Activated T-helper 1 cell treated with Interleukin-2 at 50 U/mL for 16 hours (primary cell): ENCODE data around the gene MED28.
"Not testable (repeated sequence)": the region's sequence is repeated elsewhere in the genome, so short reads cannot be mapped to it uniquely, and the experiment has no call there.

Source experiments
- DNase-seq: peaks from one replicate; pipeline ENCODE4 v3.0.0-alpha.2; 2020; ENCODE audit warnings: low read depth

Gene MED28, protein sequence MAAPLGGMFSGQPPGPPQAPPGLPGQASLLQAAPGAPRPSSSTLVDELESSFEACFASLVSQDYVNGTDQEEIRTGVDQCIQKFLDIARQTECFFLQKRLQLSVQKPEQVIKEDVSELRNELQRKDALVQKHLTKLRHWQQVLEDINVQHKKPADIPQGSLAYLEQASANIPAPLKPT

DNA sequence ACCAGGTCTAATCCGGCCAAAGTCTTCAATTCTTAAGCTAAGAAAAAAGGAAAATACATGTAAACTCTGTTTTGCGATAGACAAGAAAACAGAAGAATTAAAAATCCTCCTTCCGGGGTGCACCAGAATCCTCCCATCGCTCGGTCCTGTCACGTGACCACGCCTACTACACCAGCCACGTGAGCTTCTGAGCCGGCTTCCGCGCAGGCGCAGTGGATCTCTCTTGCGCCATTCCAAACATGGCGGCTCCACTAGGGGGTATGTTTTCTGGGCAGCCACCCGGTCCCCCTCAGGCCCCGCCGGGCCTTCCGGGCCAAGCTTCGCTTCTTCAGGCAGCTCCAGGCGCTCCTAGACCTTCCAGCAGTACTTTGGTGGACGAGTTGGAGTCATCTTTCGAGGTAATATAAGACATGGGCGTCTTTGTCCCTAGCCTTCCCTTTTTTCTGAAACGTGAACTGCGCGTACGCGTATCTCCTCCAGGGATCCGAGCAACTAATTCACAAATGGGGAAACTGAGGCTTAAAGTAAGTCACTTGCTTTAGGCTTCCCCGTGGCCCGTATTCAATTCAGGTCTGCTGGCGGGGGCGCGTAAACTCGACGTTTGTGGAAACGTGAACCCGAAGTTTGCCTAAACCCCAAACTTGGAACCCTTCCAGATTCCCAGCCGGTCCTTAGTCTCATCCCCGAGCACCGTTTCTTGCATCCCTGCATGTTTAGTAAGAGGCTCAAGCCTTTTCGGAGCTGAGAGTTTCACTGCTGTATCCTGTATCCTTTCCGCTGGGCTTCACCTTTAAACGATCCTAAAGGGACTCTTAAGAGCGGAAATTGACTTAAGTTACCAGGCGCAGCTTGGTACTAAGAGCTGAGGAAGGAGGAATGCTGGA is at the start of gene MED28:
Gene MED28, plus strand, starts transcription at position 226 of the 884 bp plus-strand sequence. Its CDS starts 14 bp downstream, at position 240.
- peak; percentile 90 for DNase-seq

DNA sequence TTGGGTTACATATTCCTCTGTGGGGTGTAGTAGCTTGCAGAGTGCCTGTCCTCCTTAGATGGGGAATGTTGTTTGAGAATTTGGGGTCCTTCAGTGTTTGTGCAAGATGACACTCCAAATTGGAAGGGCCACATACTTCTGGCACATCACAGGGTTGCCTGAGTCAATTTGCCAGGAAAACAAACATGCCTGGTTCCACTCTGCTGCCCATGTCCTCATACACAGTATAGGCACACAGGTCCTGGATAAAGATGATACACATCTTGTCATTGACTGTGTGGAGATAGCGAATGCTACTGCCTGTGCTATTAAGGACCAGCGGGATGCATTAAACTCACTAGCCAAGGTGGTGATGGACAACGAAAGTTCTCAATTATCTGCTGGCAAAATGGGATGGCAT is 48.6 kb upstream of the MED28 start:
- no peak for DNase-seq

DNA sequence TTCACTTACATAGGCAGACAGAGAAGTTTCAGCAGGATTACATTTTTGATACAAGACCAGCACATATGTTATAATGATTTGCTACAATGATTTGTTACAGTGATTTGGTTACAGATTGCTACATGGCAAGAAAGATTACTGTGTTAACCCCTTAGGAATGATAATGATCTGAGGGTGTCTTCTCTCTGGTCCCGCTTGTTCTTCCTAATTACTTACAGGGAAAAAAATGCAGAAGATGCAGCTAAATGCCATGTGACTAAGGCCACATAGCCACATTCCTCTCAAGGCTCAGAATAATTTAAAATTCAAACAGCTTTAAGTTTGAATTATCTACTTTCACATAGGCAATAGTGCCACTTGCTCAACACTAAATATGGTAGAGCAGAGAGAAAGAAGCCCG is 47.2 kb upstream of the MED28 start:
- DNase-seq = no peak

DNA sequence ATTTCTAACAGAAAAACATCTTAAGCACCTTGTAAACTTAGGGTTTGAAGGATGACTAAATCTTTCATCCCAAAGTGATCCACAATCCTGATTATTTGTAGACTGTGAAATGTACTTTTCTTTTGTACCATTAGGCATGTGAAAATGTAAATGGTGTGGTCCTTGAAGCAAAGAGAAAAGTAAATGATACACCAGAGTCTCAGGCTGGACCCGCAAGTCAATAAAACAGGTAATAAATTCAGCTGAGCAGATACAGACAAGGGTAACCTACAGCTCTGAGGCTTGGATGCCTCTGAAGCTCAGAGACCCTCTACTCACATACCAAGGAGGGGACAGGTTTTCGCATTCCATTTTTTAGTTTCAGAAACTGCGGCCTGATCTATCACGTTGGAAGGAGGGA is 40.2 kb upstream of the MED28 start:
- no peak for DNase-seq

DNA sequence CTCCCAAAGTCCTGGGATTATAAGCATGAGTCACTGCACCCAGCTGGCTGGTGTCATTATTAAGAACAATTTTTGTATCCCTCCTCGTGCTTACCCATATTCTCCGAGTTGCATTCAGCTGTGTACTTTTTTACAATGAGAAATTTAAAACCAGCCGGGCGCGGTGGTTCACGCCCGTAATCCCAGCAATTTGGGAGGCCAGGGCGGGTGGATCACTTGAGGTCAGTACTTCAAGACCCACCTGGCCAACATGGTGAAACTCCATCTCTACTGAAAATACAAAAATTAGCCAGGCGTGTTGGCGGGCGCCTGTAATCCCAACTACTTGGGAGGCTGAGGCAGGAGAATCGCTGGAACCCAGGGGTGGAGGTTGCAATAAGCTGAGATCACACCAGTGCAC is 39.3 kb upstream of the MED28 start:
- not testable (repeated sequence) for DNase-seq

DNA sequence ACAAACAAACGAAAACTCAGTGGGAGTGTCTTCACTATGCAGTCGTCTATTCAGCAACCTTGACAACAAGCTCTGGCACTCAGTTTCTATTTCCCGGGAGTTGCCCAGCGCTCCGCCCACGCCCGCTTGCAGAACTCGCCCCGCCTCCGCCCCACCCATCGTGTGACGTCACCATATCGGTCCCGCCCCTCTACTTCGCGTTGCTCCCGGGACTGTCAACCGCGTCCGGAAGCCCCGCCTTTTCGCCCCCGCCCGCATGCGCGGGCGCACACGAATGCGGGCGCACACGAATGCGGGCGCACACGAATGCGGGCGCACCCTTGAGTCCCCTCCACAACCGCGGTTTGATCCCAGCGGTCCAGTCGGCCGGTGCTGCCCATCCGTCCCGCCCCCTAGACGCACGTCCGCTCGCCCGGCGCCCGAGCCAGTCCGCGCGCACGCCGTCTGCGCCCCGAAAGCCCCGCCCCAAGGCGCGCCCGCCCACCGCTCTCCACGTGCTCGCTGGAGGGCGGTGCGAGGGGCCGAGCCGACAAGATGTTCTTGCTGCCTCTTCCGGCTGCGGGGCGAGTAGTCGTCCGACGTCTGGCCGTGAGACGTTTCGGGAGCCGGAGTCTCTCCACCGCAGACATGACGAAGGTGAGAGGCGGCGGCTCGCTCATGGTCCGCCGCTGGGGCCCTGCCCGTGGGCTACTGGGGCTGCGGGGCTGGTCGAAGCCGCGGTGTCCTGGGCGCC is 37.3 kb upstream of the MED28 start, which contains the start of gene LAP3:
Gene LAP3, plus strand, starts transcription at position 267 of the 733 bp plus-strand sequence. Its CDS starts 268 bp downstream, at position 535.
- peak; percentile 96 for DNase-seq

DNA sequence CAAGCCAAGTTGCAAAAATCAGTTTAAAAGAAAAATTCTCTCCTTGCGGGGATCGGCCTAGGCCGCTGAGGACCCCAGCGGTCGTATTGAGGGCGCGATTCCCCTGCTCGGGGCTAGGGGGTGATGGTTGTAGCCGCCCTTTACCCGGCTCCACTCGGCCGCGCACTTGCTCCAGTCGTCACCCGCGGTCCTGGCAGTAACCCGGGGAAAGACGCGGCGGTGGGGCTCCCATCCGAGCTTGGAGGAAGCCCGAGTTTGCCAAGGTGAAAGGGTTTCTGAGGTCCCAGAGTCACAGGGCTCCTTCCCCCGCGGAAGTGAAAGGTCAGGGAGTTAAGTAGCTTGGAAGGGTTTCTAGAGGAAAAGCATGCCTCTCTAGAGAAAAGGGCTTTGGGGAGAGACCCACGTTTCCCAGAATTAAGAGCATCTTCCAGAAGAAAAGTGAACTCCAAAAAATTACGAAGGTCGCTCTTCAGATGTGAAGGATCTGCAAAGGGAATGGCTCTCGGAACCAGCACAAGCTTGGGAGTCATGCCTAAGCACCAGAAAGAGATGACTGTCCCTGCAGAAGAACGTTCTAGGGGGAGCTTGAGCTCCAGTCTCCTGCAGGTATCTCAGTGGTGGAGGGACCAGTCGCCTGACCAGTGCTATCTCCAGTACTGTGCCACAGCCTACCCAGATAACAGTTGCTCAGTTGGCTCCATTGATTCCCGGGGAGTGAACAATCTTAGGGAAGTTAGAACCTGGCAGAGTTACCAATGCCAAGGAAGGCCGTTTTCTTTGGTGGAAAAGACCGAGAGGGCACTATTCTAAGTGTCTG is 36.6 kb upstream of the MED28 start:
- DNase-seq = peak; percentile 17

DNA sequence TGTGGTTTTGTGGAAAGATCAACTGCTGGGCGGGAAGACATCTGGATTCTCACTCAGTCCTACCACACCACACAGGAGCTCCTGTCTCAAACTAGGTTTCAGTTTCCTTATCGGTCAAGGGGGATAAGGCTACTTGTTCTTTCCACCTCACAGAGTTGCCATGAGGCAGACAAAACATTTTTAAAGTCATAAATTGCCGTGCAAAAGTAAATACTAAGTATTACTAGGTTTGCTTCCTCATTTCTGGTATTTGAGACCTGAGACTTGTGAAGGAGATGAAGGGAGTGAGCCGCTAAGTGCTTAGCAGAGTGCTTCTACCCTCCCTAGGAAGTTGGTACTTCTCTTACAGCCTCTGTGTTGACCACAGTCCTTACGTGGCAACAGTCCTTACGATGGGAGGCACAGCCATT is 36.0 kb upstream of the MED28 start:
- no peak for DNase-seq

DNA sequence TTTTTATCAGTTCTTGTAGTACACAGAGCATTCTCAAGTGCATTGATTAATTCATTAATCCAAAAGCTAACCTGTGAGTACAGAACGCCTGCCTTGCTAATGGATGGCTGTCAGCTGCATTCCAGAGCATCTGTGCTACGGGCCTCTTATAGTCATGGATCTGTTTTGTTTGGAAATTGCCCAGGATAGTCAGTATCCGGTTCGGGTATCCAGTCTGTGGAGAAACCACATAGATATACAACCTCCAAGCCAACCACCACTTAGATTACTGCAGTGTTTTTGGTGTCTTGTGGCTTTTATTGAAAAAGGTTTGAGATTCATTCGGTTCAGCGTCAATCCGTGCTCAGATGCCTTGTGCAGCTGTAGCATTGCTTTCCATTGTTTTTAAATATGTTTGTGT is 33.5 kb upstream of the MED28 start:
- DNase-seq = no peak

DNA sequence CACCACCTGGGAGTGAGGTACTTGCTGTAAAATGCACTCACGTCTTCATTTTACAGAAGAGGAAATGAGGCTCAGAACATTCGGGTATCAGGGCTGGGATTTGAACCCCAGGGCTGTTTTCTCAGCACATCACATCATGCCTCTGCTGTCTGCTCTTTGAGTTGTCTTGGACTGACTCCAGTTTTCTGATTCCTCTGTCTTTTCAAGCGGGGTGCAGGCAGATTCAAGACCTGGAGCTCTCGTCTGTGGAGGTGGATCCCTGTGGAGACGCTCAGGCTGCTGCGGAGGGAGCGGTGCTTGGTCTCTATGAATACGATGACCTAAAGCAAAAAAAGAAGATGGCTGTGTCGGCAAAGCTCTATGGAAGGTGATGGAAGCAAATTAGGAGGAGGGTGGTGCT is 31.2 kb upstream of the MED28 start:
- no peak for DNase-seq

DNA sequence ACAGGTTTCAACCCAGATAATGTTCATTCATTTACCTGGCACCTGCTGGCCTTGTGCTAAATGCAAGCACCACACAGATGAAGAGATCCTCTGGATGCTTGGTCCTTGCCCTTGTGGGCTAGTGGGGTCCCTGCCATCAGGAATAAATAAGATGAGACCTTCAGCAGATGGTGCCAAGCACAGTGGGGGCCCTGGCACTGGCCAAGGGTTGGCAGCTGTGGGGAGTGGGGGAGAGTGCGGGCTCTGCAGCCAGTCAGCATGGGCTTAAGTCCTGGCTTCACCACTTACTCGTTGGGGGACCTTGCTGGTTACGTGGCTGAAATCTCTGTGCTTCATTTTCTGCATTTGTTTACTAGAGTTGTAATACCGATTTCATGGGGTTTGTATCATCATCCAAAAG is 30.5 kb upstream of the MED28 start:
- DNase-seq = no peak

DNA sequence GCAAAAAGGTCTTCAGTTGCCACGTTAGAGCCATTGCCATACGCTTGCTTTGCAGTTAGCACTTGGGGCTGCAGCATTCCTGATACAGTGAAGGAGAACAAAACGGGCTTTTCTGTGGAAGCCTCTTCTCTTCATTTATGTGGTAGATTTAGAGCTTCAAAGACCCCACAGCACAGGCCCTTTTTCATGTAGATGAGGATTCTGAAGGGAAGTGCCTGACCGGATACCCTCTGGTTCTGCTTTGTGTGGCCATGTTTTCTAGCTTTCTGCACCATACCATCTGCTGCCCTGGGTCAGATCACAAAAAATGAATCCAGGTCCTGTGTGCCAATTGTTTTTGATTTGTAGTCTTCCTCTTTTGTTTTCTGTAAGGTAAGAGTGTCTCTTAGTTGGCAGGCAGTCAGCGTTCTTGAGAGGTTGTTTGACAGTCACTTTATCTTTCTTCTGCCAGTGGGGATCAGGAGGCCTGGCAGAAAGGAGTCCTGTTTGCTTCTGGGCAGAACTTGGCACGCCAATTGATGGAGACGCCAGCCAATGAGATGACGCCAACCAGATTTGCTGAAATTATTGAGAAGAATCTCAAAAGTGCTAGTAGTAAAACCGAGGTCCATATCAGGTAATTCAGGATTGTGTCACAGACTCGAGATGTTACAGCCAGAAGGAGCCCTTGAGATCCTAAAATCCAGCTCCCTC is 29.8 kb upstream of the MED28 start:
- no peak for DNase-seq

DNA sequence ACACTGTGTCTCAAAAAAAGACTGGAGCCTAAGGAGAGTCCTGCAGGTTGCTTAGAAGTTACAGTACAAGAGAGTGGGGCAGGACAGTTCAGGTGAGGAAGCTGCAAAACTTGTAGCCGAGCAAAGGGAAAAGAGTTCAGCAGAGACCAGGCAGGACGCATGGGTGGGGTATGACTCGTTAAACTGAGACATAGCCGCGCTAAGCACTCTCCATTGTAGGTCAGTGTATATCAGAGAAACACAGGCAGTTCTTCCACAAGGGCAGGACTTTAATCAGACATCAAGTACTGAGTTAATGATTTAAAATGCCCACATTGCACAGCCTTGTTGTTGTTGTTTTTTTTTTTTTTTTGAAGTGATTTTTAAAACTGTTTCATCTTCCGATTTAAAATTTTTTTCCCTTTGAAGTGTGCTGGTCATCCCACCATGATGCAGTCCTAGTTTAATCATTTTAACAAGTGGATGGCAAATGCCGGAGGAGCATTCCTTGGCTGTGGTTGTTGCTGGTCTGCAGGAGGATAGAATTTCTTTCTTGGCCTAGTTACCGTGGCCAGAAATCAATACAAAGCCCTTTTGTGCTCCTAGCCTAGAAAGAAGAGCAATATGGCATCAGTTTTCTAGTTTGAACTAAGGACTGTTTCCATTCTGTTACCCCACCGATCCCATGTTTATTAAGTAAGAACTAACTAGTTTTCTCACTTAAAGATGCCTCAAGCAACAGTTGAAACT is 27.2 kb upstream of the MED28 start:
- no peak for DNase-seq

DNA sequence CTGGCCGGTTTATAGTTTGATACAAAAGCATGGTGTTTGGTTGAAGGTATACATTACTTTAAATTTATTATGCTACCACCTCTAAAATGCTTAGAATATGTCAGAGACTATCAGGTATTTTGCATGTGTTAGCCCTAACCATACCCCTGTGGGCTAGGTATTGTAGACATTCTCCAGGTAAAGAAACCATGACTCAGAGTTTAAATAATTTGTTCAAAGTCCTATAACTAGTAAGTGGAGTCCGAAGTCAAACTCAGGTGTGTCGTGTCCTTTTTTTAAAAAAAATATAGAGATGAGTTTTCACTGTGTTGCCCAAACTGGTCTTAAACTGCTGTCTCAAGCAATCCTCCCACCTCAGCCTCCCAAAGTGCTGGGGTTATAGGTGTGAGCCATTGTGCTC is 25.1 kb upstream of the MED28 start:
- no peak for DNase-seq

DNA sequence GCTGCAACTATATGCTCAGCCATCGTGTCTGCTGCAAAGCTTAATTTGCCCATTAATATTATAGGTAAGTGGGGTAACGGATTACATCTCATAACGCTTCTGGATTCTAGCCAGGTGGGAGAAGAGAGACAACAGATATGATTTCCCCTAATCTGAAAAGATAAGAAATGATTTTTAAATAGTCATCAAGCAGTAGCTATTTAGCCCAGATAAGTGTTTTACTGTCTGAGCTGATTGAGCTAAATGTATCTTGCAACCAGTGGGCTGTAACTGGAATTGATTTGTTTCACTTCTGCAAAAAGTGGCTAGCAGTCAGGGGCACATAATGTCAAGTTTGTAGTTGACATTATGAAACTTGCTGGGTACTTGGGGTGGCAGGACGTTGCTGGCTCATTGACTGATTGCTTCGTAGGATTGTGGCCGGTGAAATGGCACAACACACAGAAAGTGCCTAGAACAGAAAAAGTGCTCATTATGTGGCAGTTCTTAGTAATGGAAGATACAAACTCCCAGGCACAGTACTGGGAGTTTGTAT is 18.9 kb upstream of the MED28 start:
- DNase-seq = no peak

DNA sequence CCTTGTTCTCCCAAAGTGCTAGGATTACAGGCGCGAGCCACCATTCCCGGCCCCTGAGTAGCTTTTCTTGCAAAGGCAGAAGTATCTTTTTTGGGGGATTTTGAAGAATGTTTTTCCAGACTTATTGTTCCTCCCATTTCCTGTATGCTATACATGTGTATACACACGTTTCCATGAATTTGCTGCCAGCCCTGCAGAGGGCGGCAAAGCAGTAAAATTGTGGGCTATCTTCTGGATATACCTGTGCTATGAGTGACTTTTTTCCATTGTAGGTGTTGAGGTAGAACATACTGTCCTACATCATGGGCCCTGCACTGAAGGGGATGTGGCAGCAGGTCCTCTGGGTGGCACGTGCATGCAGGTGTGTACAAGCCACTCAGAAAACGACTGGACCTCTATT is 16.9 kb upstream of the MED28 start:
- DNase-seq = no peak

DNA sequence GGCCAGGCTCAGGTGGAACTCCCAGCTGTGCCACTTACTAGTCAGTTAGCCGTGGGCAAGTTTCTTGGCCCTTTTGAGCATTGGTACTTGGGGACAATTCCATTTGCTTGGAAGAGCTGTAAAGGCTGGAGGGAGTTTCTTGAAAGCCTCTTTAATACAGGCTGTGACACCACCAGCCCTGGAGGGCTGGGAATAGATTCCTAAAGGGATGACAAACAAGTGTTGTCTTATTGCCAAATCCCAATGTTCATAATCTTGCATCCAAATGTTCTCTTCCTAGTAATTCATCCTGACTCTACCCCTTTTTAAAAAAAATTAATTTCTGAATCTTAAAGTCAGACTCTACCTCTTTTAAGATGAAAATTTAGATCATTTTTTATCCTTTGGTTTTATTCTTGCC is 14.6 kb upstream of the MED28 start:
- no peak for DNase-seq

DNA sequence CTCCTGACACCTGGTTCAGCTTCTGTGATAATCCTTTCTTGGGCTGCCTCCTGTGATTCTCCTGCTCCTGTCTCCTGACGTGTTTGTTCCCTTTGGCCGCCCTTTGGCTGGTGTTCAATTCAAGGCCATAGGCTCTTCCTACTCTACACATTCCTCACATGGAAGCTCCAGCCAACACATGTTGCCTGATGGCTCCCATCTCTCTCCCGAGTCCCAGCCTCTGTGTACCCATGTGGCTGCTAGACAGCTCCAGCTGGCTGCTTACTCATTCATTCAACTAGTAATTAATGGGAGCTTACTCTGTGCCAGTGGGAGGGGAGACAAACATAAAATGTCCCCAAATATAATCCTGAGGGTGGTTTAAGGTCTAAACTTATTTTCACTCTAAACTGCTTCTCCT is 9.2 kb upstream of the MED28 start:
- no peak for DNase-seq

DNA sequence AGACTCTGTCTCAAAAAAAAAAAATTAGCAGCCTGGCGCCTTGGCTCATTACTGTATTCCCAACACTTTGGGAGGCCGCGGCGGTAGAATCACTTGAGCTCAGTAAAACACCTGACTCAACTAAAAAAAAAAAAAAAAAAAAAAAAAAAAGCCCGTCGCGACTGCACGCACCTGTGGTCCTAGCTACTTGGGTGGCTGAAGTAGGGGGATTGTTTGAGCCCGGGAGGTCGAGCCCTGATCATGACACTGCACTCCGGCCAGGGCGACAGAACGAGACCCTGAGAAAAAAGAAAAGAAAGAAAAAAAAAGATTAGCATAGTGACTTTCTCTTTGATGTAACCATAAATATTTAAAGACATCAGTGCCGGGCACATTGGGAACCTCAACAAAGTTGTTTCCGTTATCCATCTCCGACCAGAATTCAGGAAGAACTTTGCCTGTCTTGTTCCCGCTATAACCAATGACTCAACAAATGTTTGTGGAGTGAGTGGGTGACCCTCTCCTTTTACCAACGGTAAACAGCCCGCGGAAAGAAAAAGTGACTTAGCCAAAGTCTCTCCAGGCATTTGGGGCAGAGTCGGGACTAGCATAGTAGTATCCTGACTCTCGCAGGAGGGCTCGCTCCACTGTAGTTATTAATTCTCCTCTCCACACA is 553 bp upstream of the MED28 start:
- peak; percentile 11 for DNase-seq

DNA sequence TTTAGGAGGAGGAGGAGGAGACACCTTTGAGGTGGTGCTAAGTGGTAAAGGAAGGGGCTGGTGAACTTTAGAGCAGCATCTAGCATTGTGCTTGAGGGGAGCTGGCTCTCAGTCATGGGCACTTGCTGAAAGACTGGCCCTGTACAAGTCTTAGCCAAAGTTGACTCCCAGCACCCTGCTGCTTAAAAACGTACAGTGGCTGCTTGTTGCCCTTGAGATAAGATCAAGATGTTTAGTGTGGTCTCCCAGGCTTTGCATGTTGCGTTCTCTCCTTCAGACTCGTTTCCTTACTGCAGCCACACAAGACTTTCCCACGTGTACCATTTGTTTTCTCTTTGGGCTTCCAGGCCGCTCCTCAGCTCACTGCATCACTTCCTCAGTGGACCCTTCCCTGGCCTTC is 1.8 kb downstream of the MED28 start:
- no peak for DNase-seq
